Measurements from ENCODE around the gene EVA1A.

EVA1A gene

GRCh38 chr2:75547345-75548035, 13.2 kb downstream of the EVA1A start:
- TF ChIP-seq POLR2AphosphoS5 (IDR thresholded peaks at IDR 0.05; ENCODE audit: borderline replicate concordance, low read depth, low read length) (no peak), EZH2 (IDR thresholded peaks at IDR 0.05) (no peak), FOXP2 (optimal IDR thresholded peaks at IDR 0.05; ENCODE audit: control extremely low read depth, extremely low read length, insufficient read depth) (no peak)
- Histone ChIP-seq H3K9ac (ENCODE audit: insufficient read length) (no peak overlapping the region), H3K27ac (no peak overlapping the region), H3K9me3 (ENCODE audit: low read depth, low read length) (no peaks in the 10 kb centered on the region), H3K4me3 (no peak overlapping the region), H3K36me3 (ENCODE audit: insufficient read depth, low read length) (no peaks in the 10 kb centered on the region)
- no peak for DNase-seq (ENCODE audit: low read depth, low spot score)

- no peaks in the 10 kb centered on the region for H3K36me3 ChIP-seq (ENCODE audit: insufficient read depth, low read length)
- no peak overlapping the region for H3K9ac ChIP-seq (ENCODE audit: insufficient read length)
- H3K4me3 ChIP-seq = no peak overlapping the region
- H3K27ac ChIP-seq = no peak overlapping the region
- no peak for TF ChIP-seq FOXP2 (optimal IDR thresholded peaks at IDR 0.05; ENCODE audit: control extremely low read depth, extremely low read length, insufficient read depth)
- no peak for TF ChIP-seq POLR2AphosphoS5 (IDR thresholded peaks at IDR 0.05; ENCODE audit: borderline replicate concordance, low read depth, low read length)
- TF ChIP-seq EZH2 (IDR thresholded peaks at IDR 0.05) = no peak
- no peak for DNase-seq (ENCODE audit: low read depth, low spot score)
- no peaks in the 10 kb centered on the region for H3K9me3 ChIP-seq (ENCODE audit: low read depth, low read length)
Observed at GRCh38 chr2:75545922-75546321, 14.8 kb downstream of the EVA1A start.

- Histone ChIP-seq H3K9ac (ENCODE audit: insufficient read length) (no peak overlapping the region), H3K27ac (no peak overlapping the region), H3K4me3 (no peak overlapping the region), H3K9me3 (ENCODE audit: low read depth, low read length) (no peaks in the 10 kb centered on the region), H3K36me3 (ENCODE audit: insufficient read depth, low read length) (no peaks in the 10 kb centered on the region)
- TF ChIP-seq EZH2 (IDR thresholded peaks at IDR 0.05) (no peak), FOXP2 (optimal IDR thresholded peaks at IDR 0.05; ENCODE audit: control extremely low read depth, extremely low read length, insufficient read depth) (no peak), POLR2AphosphoS5 (IDR thresholded peaks at IDR 0.05; ENCODE audit: borderline replicate concordance, low read depth, low read length) (no peak)
- DNase-seq (ENCODE audit: low read depth, low spot score) = no peak
Observed at GRCh38 chr2:75545387-75545786, 15.4 kb downstream of the EVA1A start.

- TF ChIP-seq EZH2 (IDR thresholded peaks at IDR 0.05) = no peak
- TF ChIP-seq FOXP2 (optimal IDR thresholded peaks at IDR 0.05; ENCODE audit: control extremely low read depth, extremely low read length, insufficient read depth) = no peak
- no peak for TF ChIP-seq POLR2AphosphoS5 (IDR thresholded peaks at IDR 0.05; ENCODE audit: borderline replicate concordance, low read depth, low read length)
- Histone ChIP-seq H3K9me3 (ENCODE audit: low read depth, low read length) (no peaks in the 10 kb centered on the region), H3K27ac (no peak overlapping the region), H3K9ac (ENCODE audit: insufficient read length) (no peak overlapping the region), H3K36me3 (ENCODE audit: insufficient read depth, low read length) (no peaks in the 10 kb centered on the region), H3K4me3 (no peak overlapping the region)
- DNase-seq (ENCODE audit: low read depth, low spot score) = no peak
Observed at GRCh38 chr2:75543446-75543845, 17.3 kb downstream of the EVA1A start.

GRCh38 chr2:75541430-75541829, 19.3 kb downstream of the EVA1A start:
- Histone ChIP-seq H3K9ac (ENCODE audit: insufficient read length) (no peak overlapping the region), H3K4me3 (no peak overlapping the region), H3K27ac (no peak overlapping the region), H3K9me3 (ENCODE audit: low read depth, low read length) (no peaks in the 10 kb centered on the region), H3K36me3 (ENCODE audit: insufficient read depth, low read length) (no peaks in the 10 kb centered on the region)
- no peak for DNase-seq (ENCODE audit: low read depth, low spot score)
- TF ChIP-seq EZH2 (IDR thresholded peaks at IDR 0.05) (no peak), FOXP2 (optimal IDR thresholded peaks at IDR 0.05; ENCODE audit: control extremely low read depth, extremely low read length, insufficient read depth) (no peak), POLR2AphosphoS5 (IDR thresholded peaks at IDR 0.05; ENCODE audit: borderline replicate concordance, low read depth, low read length) (no peak)

GRCh38 chr2:75540994-75541393, 19.7 kb downstream of the EVA1A start:
- Histone ChIP-seq H3K9me3 (ENCODE audit: low read depth, low read length) (no peaks in the 10 kb centered on the region), H3K36me3 (ENCODE audit: insufficient read depth, low read length) (no peaks in the 10 kb centered on the region), H3K9ac (ENCODE audit: insufficient read length) (no peak overlapping the region), H3K27ac (no peak overlapping the region), H3K4me3 (no peak overlapping the region)
- TF ChIP-seq FOXP2 (optimal IDR thresholded peaks at IDR 0.05; ENCODE audit: control extremely low read depth, extremely low read length, insufficient read depth) (no peak), POLR2AphosphoS5 (IDR thresholded peaks at IDR 0.05; ENCODE audit: borderline replicate concordance, low read depth, low read length) (no peak), EZH2 (IDR thresholded peaks at IDR 0.05) (no peak)
- DNase-seq (ENCODE audit: low read depth, low spot score) = no peak

- Histone ChIP-seq H3K27ac (no peak overlapping the region), H3K4me3 (no peak overlapping the region), H3K9ac (ENCODE audit: insufficient read length) (no peak overlapping the region), H3K36me3 (ENCODE audit: insufficient read depth, low read length) (no peaks in the 10 kb centered on the region), H3K9me3 (ENCODE audit: low read depth, low read length) (no peaks in the 10 kb centered on the region)
- TF ChIP-seq EZH2 (IDR thresholded peaks at IDR 0.05) (no peak), POLR2AphosphoS5 (IDR thresholded peaks at IDR 0.05; ENCODE audit: borderline replicate concordance, low read depth, low read length) (no peak), FOXP2 (optimal IDR thresholded peaks at IDR 0.05; ENCODE audit: control extremely low read depth, extremely low read length, insufficient read depth) (no peak)
- no peak for DNase-seq (ENCODE audit: low read depth, low spot score)
Observed at GRCh38 chr2:75539955-75540716, 20.6 kb downstream of the EVA1A start.

- Histone ChIP-seq H3K27ac (no peak overlapping the region), H3K9me3 (ENCODE audit: low read depth, low read length) (no peaks in the 10 kb centered on the region), H3K4me3 (no peak overlapping the region), H3K36me3 (ENCODE audit: insufficient read depth, low read length) (no peaks in the 10 kb centered on the region), H3K9ac (ENCODE audit: insufficient read length) (no peak overlapping the region)
- no peak for TF ChIP-seq EZH2 (IDR thresholded peaks at IDR 0.05)
- no peak for TF ChIP-seq POLR2AphosphoS5 (IDR thresholded peaks at IDR 0.05; ENCODE audit: borderline replicate concordance, low read depth, low read length)
- TF ChIP-seq FOXP2 (optimal IDR thresholded peaks at IDR 0.05; ENCODE audit: control extremely low read depth, extremely low read length, insufficient read depth) = no peak
- DNase-seq (ENCODE audit: low read depth, low spot score) = no peak
Observed at GRCh38 chr2:75538521-75539490, 21.9 kb downstream of the EVA1A start.

All from SK-N-MC (cell line).